GM18505 (cell line): ENCODE data around the gene MOG.

Source experiments
- ATAC-seq: cut with Tn5 transposase; IDR thresholded peaks from one replicate; pipeline ENCODE4 v1.9.1; 2021; ENCODE audit not compliant: unreplicated experiment
- POLR2A ChIP-seq: IDR thresholded peaks from 4 replicates; pipeline ENCODE4 v1.6.1; 2011; ENCODE audit warnings: borderline replicate concordance; ENCODE audit not compliant: insufficient read depth, insufficient read length; ENCODE audit errors: extremely low read depth

MOG gene

DNA sequence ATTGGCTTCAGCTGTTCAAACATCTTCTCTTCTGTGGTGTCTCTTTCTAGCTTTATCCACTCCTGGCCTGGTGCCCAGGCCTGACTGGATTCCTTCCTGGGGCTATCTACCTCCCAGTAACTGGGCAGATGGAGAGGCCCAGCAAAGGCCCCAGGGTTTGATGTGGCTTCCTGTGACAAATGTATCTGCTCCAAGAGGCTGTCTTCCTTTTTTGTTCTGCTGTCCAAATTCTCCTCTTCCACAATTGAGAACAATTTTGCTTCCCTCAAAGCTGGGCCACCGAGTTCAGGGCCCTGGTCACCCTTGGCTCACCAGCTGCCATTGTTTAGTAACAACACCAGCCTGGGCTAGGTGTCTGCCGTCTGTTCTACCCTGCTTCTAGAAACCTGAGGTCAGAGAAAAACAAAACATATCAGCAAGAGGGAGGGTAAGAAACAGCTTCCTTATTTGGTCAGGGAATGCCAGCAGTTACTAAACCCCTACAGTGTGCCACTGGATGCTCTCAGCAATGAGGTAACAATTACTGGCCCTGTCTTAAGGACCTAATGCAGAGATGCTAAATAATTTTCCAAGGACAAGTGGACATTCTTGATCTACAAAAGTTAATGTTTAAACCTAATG, 20.2 kb downstream of the MOG start:
- no peak for ATAC-seq
- TF ChIP-seq POLR2A = no peak

DNA sequence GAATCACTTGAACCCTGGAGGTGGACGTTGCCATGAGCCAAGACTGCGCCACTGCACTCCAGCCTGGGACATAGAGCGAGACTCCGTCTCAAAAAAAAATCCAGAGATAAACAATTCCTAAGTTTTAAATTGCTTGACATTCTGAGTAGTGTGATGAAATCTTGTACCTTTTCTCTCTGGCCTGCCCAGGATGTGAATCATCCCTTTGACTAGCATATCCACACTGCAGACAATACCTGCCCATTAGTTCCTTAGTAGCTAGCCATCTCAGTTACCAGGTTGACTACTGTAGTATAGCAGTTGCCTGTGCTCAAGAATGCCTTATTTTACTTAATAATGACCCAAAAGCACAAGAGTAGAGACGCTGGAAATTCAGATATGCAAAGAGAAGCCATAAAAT, 21.2 kb downstream of the MOG start:
- no peak for TF ChIP-seq POLR2A
- ATAC-seq = no peak

DNA sequence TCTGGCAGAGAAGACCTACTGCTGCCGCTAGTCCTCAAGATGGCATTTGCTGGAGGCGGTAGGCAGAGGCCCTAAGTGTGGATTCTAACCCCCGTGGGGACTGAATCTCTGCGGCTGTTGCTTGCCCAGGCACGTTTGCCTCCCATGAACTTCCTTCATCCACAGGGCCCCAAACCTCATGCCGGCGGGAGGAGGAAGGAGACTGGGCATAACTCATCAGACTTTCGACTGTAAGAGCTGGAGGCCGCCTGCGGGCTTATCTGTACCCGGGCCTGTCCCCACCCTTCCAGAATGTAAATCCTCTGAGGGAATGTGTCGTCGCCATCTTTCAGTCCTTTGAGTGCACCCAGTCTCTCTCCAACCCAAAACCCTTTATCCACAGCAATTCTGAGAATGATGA, 23.1 kb downstream of the MOG start:
- ATAC-seq = no peak
- TF ChIP-seq POLR2A = no peak

DNA sequence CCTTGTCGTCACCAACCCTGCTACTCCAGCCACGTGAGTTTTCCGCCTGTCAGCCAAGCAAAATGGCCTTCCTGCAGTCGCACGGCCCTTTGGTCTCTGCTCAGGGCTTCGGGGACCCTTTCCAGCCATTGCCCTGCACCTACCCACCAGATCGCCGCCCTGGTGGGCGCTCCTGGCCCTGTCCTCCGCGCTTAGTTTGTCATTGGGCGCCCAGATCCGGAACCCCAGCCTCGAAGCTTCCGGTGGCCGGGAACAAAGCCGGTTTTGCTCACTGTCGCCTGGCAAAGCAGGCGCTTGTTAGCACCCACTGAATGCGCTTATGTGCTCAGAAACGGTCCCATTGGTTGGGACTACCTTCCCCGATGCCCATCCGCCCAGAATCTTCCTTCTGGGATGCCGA, 23.5 kb downstream of the MOG start:
- no peak for TF ChIP-seq POLR2A
- ATAC-seq = no peak

DNA sequence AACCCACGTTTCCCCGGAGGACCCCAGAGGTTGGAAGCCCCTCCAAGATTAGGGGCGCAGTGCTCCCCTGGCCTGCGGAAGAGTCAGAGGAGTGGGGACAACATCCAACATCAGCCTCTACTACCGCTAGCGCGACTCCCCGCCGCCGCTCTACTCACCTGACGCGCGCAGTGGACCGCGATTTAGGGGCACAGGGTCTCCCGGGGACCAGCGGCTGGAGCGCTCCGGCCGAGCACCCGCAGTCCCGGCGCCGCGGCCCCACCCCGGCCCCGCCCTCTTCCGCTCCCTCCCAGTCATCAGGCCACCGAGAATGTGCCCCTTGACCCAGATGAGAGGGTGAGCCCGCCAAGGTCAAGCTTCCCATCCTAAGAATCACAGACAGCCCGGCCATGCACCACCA, 24.0 kb downstream of the MOG start, which contains the start of gene ZFP57:
Gene ZFP57 (minus strand): TSS at position 249 of the 400 bp plus-strand sequence. CDS start 4,149 bp downstream, outside the sequence.
- ATAC-seq = no peak
- TF ChIP-seq POLR2A = no peak

DNA sequence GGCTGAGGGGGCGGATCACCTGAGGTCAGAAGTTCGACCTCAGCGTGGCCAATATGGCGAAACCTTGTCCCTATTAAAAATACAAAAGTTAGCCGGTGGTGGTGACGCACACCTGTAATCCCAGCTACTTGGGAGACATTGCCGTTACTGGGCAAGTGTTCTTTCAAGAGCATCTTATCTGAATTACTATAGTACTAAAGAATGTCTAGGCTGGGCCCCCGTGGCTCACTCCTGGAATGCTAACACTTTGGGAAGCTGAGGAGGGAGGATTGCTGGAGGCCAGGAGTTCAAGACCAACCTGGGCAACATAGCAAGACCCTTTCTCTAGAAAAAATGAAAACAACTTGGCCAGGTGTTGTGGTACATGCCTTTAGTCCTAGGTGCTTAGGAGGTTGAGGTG, 24.9 kb downstream of the MOG start:
- TF ChIP-seq POLR2A = no peak
- no peak for ATAC-seq

DNA sequence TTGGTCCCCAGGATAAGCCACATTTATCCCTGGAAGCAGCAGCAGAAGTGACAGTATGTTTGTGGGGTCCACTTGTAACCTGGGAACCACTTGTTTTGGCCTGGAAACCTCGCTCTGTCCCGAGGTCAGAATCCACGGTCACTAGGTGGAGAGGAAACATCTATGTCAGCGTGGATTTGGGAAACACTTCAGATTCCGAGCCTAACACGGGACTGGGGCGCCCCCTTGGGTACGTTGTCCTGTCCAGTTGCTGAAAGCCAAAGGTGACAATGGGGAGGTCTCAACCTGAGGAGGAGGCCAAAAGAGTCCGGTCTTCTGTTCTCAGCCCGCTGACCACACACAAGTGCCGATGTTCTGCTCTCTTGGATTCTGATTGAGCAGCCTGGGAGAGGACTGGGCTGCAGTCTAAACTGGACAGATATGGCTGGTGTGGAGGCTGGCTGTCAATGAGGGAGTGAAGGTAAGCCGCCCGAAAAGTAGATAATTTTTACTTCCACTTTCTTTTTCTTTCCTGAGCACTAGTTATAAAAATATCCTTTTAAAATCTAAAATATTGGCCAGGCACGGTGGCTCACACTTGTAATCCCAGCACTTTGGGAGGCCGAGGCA, 28.9 kb downstream of the MOG start:
- no peak for TF ChIP-seq POLR2A
- no peak for ATAC-seq

DNA sequence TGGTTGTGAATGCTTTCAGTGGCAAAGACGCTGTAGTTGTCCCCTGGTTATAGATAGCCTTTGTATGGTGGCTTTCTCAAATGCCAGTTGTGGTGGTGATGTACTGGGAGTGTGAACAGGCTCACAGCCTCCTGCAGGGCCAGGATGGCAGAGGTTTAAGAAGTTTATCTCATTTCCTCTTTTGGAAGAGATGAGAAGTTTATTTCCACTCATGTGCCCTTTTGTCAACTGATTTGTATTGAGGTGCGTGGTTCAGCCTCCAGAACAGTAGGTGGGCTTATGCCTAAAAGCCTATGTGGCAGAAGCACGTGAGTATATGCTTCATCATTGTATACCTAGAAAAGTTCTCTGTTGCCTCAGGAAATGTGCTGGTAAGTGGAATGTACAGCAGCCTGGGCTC, 37.7 kb downstream of the MOG start:
- TF ChIP-seq POLR2A = no peak
- no peak for ATAC-seq

DNA sequence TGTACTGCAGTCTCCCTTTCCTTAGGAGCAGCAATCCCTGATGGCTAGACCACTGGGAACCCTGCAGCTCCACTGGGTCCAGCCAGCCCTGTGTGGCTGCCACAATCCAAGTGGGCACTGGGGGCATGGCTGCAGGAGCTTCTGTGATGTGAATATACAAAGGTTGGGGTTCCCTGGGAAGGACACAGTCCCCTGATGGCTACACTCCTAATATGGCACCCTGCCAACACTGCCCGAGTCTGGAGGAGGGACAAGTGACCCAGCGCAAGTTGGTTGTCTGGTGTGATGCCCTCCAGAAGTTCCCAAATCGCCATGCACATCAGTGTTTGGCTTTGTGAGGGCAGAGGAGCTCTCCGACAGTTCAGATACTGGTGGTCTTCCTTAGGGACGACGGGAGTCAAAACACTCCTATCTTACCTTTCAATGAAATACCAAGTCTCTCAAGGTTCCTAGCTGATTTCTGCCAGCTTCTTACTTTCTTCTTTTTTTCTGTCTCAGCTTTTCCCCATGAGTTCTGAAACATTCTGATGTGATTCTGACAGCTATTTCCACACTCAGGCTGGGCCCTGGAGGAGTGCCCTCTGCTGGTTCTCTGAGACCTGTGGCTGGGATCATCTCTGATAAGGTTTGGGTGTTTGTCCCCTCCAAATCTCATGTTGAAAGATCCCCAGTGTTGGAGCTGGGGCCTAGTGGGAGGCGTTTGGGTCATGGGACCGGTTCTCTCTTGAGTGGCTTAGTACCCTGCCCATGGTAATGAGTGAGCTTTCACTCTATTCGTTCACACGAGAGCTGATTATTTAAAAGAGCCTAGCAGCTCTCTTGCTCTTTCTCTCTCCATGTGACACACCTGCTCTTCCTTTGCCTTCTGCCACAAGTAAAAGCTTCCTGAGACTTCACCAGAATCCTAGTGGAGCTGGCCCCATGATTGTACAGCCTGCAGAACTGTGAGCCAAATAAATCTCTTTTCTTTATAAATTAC, 39.5 kb downstream of the MOG start:
- no peak for TF ChIP-seq POLR2A
- ATAC-seq = no peak

DNA sequence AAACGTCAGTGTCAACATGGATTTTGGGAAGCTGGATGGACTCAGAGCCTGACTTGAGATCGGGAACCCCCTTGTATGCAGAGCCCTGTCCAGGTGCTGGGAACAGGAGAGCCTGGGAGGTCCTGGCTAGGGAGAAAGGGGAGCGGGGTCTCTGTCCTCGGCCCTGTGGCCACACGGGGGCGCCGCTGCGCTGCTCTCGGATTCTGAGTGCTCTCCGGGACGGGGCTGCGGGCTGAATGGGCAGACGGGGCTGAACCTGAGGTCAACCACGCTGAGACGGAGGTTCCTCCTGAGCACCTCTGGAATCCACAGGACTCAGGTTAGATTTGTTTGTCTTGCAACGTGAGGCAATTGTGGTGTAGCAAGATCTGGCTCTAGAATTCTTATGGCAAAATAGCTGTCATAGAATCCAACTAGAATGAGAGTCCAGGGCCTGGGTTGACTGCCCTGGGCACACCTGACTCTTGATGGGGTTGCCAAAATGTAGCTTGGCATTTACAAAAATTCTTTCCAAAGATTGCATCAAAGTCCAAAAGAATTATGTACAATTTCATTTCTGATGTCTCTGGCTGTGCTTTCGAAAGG, 45.7 kb downstream of the MOG start:
- no peak for TF ChIP-seq POLR2A
- ATAC-seq = no peak

DNA sequence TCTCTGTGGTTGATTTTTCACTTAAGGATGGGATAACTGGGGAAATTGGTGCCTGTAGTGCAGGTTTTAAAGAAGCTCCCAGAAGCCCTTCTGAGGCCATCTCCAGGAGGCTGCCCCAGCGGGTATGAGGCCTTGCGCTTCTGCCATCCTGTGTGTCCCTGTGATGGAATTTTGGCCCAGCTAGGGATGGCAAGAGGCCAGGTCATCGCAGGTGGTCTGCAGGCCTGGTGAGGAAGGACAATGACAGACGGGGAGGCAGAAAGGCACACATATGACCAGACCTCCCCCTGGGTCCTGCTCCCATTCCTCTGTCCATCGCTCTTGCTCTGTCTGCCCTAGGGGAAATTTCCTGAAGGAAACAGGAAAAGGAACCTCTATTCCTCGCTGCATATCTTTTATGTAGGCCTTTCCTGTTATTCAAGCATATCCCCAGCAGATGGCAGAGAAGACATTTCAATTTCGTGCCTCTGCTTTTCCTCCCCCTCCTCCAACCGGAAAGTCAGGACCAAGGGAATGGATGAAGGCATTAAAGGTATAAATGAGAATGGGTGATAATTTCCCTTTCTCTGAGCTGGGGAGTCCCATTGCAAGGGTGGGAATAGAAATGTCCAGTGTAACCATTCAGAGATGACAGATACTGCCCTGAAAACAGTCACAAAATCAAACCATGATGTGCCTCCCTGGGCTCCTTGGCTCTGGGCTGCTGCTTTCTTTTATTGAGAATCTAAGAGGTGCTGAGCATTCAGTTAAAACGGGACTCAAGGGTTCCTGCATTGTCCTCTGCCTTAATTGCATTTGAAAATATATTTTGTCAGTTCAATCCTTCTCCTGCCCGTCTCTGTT, 48.7 kb downstream of the MOG start:
- no peak for ATAC-seq
- TF ChIP-seq POLR2A = no peak

DNA sequence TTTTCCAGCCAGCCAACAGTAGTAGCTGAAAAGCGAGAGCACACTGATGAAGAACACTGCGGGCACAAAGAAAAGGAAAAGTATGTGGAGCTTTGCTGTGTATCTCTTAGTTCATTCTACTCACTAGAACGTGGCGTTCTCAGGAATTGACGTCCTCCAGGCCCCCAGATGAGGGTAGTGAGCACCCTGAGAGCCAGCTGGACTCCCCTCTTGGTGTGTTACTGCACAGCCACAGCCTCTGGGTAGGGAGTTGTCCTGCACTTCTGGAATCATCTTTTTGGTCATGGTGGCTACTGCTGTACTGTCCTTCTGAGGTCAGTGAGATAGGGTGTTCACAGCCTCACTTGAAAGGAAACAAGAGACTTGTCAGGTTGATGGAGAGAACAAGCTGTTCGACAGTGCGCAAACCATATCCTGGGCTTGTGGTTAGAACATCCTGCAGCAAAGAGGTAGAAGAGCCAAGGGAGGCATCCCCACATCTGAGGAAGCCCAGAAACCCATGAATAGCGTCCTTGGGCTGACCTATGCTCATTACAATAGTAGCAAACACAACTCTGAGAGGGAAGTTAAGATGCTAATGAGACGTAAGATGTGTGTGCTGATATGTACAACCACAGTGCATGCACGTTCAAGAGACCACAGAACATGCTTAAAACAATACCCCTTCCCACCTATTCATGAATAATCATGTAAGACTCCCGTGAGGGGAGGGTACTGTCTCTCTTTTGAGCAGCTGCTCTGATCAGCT, 51.7 kb downstream of the MOG start:
- ATAC-seq = no peak

More for the DNA sequence above, 51.7 kb downstream of the MOG start:
- no peak for TF ChIP-seq POLR2A
